GM12864 (cell line): ENCODE results near the gene DAPK1.
A peak's percentile ranks its signal among the peaks of the same experiment; 100 is the strongest.
"Not testable (repeated sequence)": the region's sequence is repeated elsewhere in the genome, so short reads cannot be mapped to it uniquely, and the experiment has no call there.

ENCODE experiments used
- DNase-seq: peaks from one replicate; pipeline ENCODE4 v3.0.0-alpha.2; 2011; ENCODE audit warnings: low read depth
- H3K4me3 ChIP-seq: 2 replicates; pipeline ENCODE4 v1.5.1; 2011; ENCODE audit warnings: mild to moderate bottlenecking, low read depth, low read length, control low read depth
- CTCF ChIP-seq: IDR thresholded peaks from 2 replicates; pipeline ENCODE4 v1.5.1; 2011; ENCODE audit warnings: low read depth, mild to moderate bottlenecking, moderate library complexity, low read length, control low read depth, inconsistent platforms; ENCODE audit errors: missing control alignments

Gene DAPK1

GRCh38 chr9:87497080-87497603 lies 525 bp upstream of the DAPK1 start:
- H3K4me3 ChIP-seq = peak overlapping the region; percentile 85
- DNase-seq = no peak
- no peak for TF ChIP-seq CTCF

- DNase-seq = no peak
- H3K4me3 ChIP-seq = peak overlapping the region; percentile 85
- TF ChIP-seq CTCF = no peak
Measured at GRCh38 chr9:87498046-87498810, 561 bp downstream of the DAPK1 start.

GRCh38 chr9:87498811-87499360 lies 1.2 kb downstream of the DAPK1 start:
- no peak for TF ChIP-seq CTCF
- no peak for DNase-seq
- H3K4me3 ChIP-seq = peak overlapping the region; percentile 85

GRCh38 chr9:87499424-87500017 lies 1.9 kb downstream of the DAPK1 start:
- no peak for TF ChIP-seq CTCF
- H3K4me3 ChIP-seq = peak overlapping the region; percentile 85
- no peak for DNase-seq

GRCh38 chr9:87500491-87501270 lies 3.0 kb downstream of the DAPK1 start:
- DNase-seq = no peak
- no peak for TF ChIP-seq CTCF
- no peak overlapping the region for H3K4me3 ChIP-seq

GRCh38 chr9:87501271-87501656 lies 3.6 kb downstream of the DAPK1 start:
- not testable (repeated sequence) for DNase-seq, H3K4me3 ChIP-seq

- DNase-seq = no peak
- no peak for TF ChIP-seq CTCF
- no peak overlapping the region for H3K4me3 ChIP-seq
Measured at GRCh38 chr9:87501806-87502205, 4.1 kb downstream of the DAPK1 start.
